SHP77 (cell line): ENCODE measurements around the gene CD70.
"Not testable (repeated sequence)": the region's sequence is repeated elsewhere in the genome, so short reads cannot be mapped to it uniquely, and the experiment has no call there.

Source experiments
- DNase-seq, 2 experiments: peaks; one replicate each; lab custom pipeline; 2025; lab: John Stamatoyannopoulos, UW

CD70 gene

DNA sequence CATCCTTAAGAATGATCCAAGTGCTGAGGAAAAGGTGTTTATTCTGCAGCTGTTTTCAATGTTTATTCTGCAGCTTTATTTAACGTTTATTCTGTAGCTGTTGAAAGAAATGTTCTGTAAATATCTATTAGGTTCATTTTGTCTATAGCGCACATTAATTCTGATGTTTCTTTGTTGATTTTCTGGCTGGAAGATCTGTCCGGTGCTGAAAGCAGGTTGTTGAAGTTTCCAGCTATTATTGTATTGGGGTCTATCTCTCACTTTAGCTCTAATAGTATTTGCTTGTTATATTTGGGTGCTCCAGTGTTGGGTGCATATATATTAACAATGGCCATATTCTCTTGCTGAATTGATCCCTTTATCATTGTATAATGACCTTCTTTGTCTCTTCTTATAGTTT is 20.2 kb downstream of the CD70 start:
- no peak for DNase-seq

DNA sequence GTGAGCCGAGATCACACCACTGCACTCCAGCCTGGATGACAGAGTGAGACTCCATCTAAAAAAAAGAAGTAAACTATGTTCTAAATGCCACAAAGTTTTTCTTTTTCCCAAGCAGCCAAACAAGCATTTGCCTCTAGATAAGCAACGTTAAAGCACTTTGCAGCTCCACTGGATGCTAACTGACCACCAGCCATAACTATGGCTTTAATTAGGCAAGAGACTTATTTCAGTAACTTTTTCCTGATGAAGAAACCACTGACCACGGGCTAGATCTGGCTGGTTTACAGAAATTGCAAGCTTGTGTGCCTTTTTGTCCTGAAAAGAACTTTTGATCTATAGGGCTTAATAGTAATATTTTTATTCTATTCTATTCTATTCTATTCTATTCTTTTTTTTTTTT is 22.1 kb downstream of the CD70 start:
- DNase-seq = no peak

DNA sequence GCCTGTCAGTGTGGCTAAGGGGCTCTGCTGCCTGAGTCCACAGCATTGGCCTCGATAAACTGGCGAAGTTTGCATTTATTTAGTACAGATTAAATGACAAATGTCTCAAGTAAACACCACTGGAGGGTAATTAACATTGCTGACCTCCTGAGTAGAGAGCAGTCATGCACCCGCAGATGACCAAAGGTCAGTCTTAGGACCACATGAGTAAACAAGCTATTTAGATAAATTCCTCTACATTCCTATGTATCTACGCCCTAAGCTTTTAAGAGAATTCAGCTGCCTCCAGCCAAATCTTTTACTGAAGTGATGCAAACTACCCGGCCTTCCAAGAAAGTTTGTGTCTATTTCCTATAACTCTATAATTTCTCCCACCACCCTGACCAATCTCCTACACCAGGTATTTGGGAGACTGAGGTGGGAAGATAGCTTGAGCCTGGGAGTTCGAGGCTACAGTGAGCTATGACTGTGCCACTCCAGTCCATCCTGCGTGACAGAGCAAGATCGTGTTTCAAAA is 22.9 kb downstream of the CD70 start:
- no peak for DNase-seq

DNA sequence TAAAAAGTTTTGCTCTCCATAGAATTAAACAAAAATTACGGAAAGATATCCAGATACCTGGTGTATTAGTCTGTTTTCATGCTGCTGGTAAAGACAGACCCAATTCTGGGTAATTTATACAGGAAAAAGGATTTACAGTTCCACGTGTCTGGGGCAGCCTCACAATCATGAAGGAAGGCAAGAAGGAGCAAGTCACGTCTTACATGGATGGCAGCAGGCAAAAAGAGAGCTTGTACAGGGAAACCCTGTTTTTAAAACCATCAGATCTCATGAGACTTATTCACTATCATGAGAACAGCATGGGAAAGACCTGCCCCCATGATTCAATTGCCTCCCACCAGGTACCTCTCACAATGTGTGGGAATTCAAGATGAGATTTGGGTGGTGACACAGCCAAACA is 24.2 kb downstream of the CD70 start:
- DNase-seq = not testable (repeated sequence)

DNA sequence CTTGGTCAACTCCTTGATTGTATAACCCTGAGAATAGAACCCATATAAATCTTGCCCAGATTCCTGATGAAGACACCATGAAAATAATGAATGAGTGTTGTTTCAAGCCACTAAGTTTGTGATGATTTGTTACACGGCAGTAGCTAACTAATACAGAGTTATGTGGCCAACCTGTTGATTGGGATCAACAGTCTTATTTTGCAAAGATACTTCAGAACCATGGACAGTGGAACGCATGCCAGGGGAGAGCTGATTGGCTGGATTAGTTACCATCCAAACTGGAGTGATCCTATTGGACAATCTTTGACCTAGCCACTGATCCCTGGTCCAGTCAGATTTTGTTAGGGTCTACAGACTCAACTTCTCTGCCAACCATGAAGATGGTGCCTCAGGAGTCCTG is 26.6 kb downstream of the CD70 start:
- no peak for DNase-seq

DNA sequence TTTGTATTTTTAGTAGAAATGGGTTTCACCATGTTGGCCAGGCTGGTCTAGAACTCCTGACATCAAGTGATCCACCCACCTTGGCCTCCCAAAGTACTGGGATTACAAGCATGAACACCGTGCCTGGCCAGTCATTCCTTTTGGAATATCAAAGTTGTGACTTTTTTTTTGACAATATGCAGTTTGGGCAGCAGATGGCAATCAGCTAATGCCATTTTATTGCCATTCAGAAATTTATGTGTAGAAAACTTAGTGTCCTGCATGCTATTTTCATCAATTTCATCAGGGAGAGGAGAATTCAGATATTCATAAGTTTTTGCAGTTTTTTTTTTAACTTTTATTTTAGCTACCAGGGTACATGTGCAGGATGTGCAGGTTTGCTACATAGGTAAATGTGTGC is 28.5 kb downstream of the CD70 start:
- not testable (repeated sequence) for DNase-seq

DNA sequence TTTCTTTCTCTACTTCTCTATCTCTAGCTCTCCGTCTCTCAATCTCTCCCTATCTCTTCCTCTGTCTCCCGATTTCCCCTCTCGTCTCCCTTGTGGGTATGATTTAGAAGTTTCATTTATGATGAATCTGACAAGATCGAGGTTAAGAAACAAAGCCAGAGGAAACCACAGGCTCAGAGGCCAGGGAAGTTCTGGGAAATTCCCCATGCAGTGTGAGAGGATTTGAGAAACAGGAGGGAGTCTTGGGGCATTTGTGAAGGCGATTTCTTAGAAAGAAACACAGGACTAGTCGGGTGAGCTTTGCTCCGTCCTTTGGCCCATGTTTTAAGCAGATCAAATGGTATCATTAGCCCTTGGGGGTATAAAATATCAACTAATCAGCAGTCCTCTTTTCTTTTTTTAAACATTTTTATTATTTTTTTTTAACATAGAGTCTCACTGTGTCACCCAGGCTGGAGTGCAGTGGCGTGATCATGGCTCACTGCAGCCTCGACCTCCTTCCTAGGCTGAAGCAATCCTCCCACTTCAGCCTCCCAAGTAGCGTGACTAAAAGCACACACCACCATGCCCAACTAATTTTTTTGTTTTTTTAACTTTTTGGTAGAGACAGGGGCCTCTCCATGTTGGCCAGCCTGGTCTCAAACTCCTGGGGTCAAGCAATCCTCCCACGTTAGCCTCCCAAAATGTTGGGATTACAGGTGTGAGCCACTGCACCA is 34.3 kb downstream of the CD70 start:
- DNase-seq = no peak

DNA sequence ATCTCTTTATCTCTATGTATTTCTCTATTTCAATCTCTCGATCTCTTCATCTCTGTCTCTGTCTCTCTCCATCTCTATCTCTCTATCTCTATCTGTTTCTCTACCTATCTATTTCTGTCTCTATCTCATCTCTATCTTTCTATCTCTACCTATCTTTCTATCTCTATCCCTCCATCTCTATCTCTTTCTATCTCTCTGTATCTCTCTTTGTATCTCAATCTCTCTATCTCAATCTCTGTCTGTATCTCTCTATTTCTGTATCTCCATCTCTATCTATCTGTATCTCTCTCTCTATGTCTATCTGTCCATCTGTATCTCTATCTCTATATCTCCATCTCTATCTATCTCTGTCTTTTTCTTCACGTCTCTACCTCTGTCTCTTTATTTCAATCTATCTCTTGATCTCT is 34.9 kb downstream of the CD70 start:
- no peak for DNase-seq

DNA sequence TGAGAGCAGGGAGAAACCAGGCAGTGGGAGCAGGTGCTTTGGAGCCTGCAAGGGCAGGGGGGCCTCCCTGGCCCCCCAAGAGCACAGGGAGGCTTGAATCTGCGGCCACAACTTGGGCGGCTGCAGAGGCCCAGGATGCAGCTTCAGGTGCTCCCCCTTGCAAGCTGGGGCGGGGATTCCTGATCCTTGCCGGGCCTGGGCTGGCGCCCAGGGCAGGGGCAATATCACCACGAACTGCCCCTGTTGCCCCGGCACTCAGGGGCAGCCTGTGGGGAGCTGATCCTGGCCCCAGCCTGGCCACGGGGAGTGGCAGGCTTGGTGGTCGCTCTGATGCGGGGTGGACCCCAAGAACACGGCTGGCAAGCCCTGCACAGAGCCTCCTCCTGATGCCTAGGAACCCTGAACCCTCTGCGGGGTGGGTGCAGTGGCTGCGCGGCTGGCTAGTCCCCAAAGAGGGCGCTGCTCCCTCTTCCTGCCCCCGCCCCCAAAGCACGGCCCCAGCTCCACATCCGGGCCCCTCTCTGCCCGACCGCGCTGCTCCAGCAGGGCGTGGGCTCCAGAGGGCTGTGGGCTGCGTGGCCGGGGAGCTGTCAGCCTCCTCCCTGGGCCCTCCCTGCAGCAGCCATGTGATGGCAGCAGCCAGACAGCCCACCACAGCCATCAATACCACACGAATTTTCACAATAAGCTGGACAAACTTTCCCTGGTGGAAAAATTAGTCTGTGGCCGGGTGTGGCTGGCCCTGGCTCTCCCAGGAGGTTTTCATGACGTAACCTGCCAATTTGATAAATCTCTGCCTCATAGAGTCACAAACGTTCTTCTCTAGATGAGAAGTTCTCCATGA is 39.1 kb downstream of the CD70 start:
- peak; percentile 8 to 56 for DNase-seq

DNA sequence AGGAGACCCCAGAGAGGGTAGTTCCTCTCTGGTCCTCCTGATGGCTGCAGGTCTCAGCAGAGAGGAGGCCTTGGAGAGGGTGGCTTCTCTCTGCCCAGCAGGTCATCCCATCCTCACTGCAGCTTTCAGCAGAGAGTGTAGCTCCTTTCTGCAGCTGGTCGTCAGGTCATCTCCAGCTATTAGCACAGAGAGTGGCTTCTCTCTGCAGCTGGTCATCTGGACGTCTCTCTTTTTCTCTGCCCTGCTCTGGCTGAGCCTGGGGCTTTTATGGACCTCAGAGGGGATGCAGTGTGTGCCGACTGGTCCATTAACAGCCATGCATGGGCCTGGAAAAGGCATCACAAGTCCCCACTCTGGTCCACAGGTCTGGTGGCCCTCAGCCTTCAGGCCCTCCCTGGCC is 39.9 kb downstream of the CD70 start:
- DNase-seq = no peak

DNA sequence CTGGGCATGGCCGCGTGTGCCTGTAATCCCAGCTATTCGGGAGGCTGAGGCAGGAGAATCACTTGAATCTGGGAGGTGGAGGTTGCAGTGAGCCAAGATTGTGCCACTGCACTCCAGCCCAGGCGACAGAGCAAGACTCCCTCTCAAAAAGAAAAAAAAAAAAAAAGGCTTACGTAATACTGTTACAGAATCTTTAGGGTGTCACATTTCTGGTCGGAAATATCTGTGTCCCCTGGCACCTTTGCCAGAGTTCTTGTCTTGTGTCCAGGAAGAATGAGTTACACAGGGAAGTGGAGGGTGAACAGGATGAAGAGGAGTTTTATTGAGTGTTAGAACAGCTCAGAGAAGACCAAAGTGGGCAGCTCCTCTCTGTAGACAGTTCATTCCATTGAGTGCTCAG is 40.3 kb downstream of the CD70 start:
- DNase-seq = not testable (repeated sequence)

DNA sequence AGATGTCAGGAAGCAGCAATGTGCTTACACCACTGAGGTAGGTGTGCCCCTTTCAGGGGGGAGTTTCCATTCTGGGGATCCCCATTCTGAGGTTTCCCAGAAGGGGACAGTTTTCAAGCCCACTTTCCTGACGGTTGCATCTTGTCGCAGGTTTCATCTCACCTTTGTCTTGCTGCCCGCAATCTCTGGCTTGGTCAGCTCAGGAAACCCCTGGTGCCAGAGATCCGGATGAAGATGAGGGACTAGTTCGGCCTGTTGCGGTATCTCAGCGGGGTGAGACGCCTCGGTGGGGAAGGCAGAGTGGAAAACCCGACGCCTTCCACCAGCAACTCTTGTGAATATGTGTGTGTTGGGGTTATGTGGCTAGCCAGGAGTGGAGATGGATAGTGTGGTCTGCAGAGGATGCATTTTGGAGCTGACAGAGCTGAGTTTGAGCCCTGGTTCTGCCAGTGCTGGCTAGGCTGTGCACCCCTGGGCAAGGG is 47.0 kb downstream of the CD70 start:
- no peak for DNase-seq

DNA sequence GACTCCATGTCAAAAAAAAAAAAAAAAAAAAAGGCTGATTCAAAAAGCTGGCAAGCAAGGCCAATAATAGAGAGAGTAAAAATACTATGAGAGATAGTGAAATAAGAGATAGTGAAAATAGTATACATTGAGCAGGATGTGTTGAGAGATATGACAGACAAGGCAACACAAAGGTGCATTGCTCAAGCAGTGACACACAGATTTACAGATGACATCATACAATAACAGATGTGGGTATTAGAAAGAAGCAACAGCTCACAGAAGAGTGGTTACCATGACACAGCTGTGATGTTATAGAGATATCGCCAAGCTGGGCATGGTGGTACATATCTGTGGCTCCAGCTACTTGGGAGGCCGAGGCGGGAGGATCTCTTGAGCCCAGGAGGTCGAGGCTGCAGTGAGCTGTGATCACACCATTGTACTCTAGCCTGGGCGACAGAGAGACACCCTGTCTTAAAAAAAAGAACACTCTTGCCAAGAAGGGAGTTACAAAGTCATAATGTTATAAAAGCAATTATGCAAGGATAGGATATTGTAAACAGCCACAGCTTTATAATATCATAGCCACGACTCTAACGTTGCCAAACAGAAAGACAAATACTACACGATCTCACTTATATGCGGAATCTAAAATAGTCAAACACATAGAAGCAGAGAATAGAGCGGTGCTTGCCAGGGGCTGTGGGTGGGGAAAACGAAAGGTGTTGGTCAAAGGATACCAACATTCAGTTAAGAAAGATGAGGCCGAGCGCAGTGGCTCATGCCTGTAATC is 49.8 kb downstream of the CD70 start:
- DNase-seq = no peak

DNA sequence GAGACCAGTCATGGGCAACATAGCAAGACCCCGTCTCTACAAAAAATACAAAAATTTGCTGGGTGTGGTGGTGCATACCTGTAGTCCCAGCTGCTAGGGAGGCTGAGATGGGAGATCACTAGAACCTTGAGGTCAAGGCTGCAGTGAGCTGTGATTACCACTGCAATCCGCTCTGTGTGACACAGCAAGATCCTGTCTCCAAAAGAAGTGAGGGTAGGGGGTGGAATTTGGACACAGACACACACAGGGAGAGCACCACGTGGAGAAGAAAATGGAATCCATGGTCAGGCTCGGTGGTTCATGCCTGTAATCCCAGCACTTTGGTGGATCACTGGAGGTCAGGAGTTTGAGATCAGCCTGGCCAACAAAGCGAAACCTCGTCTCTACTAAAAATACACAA is 51.4 kb downstream of the CD70 start:
- no peak for DNase-seq
